Bronchial epithelial cell (primary cell): ENCODE results near the gene ZNF607. TPM values are rescaled to one million over a fixed set of nuclear protein-coding genes. Genes with fewer than 3 reads are reported as not detected.

ENCODE experiments used
- DNase-seq: peaks from one replicate; pipeline ENCODE4 v3.0.0-alpha.2; 2010; ENCODE audit warnings: low read depth
- FAIRE-seq: peaks from 2 replicates; lab custom pipeline; 2011; peaks lifted over from hg19 to GRCh38; lab: Jason Lieb, UNC
- H3K27me3 ChIP-seq: 2 replicates; pipeline ENCODE4 v1.5.1; 2011; ENCODE audit warnings: low read length; ENCODE audit not compliant: control insufficient read depth, insufficient read depth
- H3K36me3 ChIP-seq: 2 replicates; pipeline ENCODE4 v1.5.1; 2011; ENCODE audit warnings: low read length; ENCODE audit not compliant: control insufficient read depth, insufficient read depth
- H3K4me3 ChIP-seq: 2 replicates; pipeline ENCODE4 v1.5.1; 2011; ENCODE audit warnings: mild to moderate bottlenecking, low read depth, low read length, control low read depth
- total RNA-seq: library from RNA; depleted of rRNA; stranded (reverse); fragments of >200 nt; gene quantifications from 2 replicates; pipeline ENCODE4 v1.2.1, GENCODE V29; 2014
- TF ChIP-seq, protein P1 (sequence below): IDR thresholded peaks from 2 replicates; pipeline ENCODE4 v1.5.1; 2011; ENCODE audit warnings: mild to moderate bottlenecking, moderate library complexity, low read length, control low read depth, inconsistent platforms; ENCODE audit not compliant: insufficient read depth, severe bottlenecking

Gene ZNF607
- total RNA-seq, 1 donor from 2014 or later, result 5.5 TPM

DNA sequence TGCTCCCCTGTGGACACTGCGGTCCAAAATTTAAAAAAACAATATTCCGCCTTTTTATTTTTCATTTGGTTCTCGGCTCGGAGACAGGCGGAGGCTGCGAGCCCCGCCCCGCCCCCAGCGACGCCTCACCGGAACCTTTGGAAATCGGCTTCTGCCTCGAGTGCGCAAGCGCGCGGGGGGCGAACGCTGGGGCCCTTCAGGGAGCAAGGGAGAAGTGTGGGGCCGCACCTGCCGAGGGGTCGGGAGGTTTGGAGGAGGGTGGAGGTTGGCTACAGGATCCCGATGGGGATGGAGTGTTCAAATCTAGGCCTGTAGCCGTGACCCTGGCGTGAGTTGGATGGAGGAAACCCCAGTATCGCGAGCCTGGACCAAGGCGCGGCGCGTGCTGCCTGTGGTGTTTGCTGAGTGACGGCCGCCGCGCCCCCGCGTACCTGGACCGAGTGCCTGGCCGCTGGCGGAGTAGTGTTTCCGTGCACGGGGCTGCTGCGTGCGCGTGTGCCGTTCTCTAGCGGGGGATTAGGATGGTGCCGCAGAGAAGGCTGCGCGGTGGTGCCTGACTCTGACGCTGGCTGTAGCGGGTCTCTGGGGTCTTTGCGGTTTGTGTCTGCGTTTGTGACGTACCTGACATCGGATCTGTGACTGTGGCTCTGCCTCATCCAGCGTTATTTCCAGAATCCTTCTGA, 63.7 kb downstream of the ZNF607 start:
- H3K4me3 ChIP-seq, result peak overlapping the region; percentile 65
- no peaks in the 10 kb centered on the region for H3K36me3 ChIP-seq
- no peaks in the 10 kb centered on the region for H3K27me3 ChIP-seq
- DNase-seq (peak; percentile 72), FAIRE-seq (no peak)
- TF ChIP-seq, protein P1, sequence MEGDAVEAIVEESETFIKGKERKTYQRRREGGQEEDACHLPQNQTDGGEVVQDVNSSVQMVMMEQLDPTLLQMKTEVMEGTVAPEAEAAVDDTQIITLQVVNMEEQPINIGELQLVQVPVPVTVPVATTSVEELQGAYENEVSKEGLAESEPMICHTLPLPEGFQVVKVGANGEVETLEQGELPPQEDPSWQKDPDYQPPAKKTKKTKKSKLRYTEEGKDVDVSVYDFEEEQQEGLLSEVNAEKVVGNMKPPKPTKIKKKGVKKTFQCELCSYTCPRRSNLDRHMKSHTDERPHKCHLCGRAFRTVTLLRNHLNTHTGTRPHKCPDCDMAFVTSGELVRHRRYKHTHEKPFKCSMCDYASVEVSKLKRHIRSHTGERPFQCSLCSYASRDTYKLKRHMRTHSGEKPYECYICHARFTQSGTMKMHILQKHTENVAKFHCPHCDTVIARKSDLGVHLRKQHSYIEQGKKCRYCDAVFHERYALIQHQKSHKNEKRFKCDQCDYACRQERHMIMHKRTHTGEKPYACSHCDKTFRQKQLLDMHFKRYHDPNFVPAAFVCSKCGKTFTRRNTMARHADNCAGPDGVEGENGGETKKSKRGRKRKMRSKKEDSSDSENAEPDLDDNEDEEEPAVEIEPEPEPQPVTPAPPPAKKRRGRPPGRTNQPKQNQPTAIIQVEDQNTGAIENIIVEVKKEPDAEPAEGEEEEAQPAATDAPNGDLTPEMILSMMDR, result no peak

DNA sequence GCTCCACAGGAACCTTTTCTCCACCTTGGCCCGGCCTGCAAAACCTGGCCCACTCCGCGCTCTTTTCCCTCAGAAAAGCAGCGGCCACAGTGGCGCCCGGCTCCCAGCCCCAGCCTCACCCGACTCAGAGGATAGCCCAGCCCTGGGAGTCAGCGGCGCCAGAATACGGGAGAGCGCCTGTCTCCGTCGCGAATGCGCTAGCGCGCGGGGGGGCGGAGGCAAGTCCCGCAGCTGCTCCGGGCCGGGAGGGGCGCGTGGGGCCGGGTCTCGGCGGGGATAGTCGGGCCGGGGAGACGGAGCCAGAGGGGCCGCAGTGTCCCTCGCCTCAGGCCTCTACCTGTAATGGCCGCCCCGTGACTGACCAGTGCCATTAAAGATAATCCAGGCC, 64.3 kb downstream of the ZNF607 start, which contains the start of gene ZFP30:
Gene ZFP30 (minus strand): TSS at position 165 of the 388 bp plus-strand sequence. CDS start 7,643 bp downstream, outside the sequence.
- TF ChIP-seq, protein P1, result no peak
- DNase-seq, result peak; percentile 68
- Histone ChIP-seq H3K36me3 (no peaks in the 10 kb centered on the region), H3K4me3 (peak within 1 kb of the TSS; percentile 65), H3K27me3 (no peaks in the 10 kb centered on the region)
- no peak for FAIRE-seq

DNA sequence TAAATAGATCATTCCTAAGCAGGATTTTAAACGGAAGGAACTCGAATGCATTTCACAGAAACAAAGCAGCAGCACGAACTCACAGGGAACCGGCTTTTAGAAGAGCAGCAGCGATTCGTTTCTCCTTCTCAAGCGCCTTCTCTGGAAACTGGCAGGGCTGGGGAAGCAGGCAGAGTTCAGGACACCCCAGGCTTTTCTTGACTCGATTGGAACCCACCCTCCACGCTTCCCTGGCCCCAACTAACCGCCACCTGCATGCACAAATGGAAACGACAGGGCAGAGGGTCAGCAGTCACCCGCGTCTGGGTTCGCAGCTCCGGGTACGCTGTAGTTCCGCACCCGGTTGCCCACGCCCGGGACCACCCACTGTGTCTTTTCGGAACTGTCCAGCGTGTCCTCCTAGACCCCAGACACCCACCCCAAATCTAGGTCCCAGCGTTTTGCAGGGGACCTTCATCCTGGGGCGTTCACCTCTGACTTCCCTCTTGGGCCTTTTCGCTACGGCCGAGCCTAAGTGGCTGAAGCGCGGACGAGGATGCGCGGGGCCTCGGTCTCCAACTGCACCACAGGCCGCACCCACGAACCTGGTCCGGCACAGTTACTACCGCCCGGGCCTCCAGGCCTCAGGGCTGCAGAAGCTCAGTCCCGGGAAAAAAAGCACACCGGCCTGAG, 64.8 kb downstream of the ZNF607 start:
- Histone ChIP-seq H3K36me3 (no peaks in the 10 kb centered on the region), H3K27me3 (no peaks in the 10 kb centered on the region), H3K4me3 (peak overlapping the region; percentile 65)
- FAIRE-seq (no peak), DNase-seq (peak; percentile 17)
- TF ChIP-seq, protein P1, result no peak

DNA sequence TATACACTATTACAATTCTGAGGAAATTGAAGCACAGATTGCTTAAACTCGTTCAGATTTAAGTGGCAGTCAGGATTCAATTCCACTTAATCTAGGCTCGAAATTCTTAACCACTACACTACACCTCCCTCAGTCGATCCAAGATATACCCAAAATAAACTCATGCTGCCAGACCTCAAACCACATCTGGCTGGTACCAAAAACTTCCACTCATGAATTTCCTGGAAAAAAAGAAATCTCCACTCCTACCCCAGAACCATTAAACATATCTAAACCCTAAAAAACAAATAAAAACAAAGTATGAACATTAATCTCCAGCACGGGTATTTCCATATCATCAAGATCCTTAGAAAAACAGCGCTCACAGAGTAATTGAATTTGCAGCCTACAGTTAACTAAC, 65.4 kb downstream of the ZNF607 start:
- FAIRE-seq, result no peak
- H3K36me3 ChIP-seq, result no peaks in the 10 kb centered on the region
- peak; percentile 1 for DNase-seq
- TF ChIP-seq, protein P1, result no peak
- peak overlapping the region; percentile 65 for H3K4me3 ChIP-seq
- H3K27me3 ChIP-seq, result no peaks in the 10 kb centered on the region

Other genes starting within 250 kb of the ZNF607 start
- 1.8 and 3.6 TPM in 2 replicates for gene ZNF793, start 212.8 kb downstream of the ZNF607 start, total RNA-seq
- 3.9 and 9.0 TPM in 2 replicates for gene ZNF571, start 125.0 kb downstream of the ZNF607 start, total RNA-seq
- under 0.01 and 0.13 TPM in 2 replicates for gene ZNF540, start 124.9 kb downstream of the ZNF607 start, total RNA-seq
- gene ZFP30, start 64.3 kb downstream of the ZNF607 start, total RNA-seq, result 15.0 and 21.1 TPM in 2 replicates
- 3.3 and 6.6 TPM in 2 replicates for gene ZNF573, start 59.8 kb upstream of the ZNF607 start, total RNA-seq
- gene WDR87, start 186.8 kb upstream of the ZNF607 start, total RNA-seq, result not detected in 2 replicates
- gene SIPA1L3, start 187.4 kb upstream of the ZNF607 start, total RNA-seq, result 3.4 and 5.2 TPM in 2 replicates